B cell (primary cell): ENCODE results near the gene DCUN1D2.

Source experiments
- EZH2 ChIP-seq: IDR thresholded peaks from 2 replicates; pipeline ENCODE4 v1.6.1; 2012; ENCODE audit warnings: borderline replicate concordance, low read depth, mild to moderate bottlenecking, moderate library complexity, low read length; ENCODE audit not compliant: insufficient read depth, poor library complexity, severe bottlenecking
- TF ChIP-seq, protein P1 (sequence below): fragments of 200-600 bp; IDR thresholded peaks from one replicate; pipeline ENCODE4 v1.8.0; 2022; ENCODE audit warnings: antibody characterized with exemption, mild to moderate bottlenecking

DNA sequence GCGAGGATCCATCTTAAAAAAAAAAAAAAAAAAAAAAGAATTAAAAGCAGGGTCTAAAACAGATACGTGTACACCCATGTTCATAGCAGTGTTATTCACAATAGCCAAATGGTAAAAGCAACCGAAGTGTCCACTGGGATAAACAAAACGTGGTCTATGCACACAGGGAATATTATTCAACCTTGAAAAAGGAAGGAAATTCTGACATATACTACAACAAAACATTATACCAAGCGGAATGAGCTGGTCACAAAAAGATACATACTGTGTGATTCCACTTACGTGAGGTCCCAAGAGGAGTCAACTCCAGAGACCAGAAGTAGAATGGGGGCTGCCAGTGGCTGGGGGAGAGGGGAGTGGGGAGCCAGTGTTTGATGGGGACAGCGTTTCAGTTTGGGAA is 22.5 kb downstream of the DCUN1D2 start:
- TF ChIP-seq, protein P1, sequence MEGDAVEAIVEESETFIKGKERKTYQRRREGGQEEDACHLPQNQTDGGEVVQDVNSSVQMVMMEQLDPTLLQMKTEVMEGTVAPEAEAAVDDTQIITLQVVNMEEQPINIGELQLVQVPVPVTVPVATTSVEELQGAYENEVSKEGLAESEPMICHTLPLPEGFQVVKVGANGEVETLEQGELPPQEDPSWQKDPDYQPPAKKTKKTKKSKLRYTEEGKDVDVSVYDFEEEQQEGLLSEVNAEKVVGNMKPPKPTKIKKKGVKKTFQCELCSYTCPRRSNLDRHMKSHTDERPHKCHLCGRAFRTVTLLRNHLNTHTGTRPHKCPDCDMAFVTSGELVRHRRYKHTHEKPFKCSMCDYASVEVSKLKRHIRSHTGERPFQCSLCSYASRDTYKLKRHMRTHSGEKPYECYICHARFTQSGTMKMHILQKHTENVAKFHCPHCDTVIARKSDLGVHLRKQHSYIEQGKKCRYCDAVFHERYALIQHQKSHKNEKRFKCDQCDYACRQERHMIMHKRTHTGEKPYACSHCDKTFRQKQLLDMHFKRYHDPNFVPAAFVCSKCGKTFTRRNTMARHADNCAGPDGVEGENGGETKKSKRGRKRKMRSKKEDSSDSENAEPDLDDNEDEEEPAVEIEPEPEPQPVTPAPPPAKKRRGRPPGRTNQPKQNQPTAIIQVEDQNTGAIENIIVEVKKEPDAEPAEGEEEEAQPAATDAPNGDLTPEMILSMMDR, result no peak
- no peak for TF ChIP-seq EZH2
